IPS-18a (cell line): Measurements from ENCODE around the gene GRK6.

Experiments
- H3K27ac ChIP-seq: one replicate; pipeline ENCODE4 v1.5.1; 2013; ENCODE audit warnings: low read length
- H3K27me3 ChIP-seq: one replicate; pipeline ENCODE4 v1.6.1; 2013; ENCODE audit warnings: mild to moderate bottlenecking, low read length; ENCODE audit not compliant: control insufficient read depth, insufficient read depth
- H3K36me3 ChIP-seq: one replicate; pipeline ENCODE4 v1.6.1; 2013; ENCODE audit warnings: low read depth, low read length; ENCODE audit not compliant: control insufficient read depth
- H3K4me1 ChIP-seq: one replicate; pipeline ENCODE4 v1.6.1; 2013; ENCODE audit warnings: low read depth, low read length; ENCODE audit not compliant: control insufficient read depth
- H3K4me3 ChIP-seq: one replicate; pipeline ENCODE4 v1.5.1; 2013; ENCODE audit warnings: low read length
- H3K9ac ChIP-seq: one replicate; pipeline ENCODE4 v1.6.1; 2013; ENCODE audit warnings: mild to moderate bottlenecking, low read length, moderate library complexity
- H3K9me3 ChIP-seq: one replicate; pipeline ENCODE4 v1.6.1; 2013; ENCODE audit warnings: low read depth, low read length; ENCODE audit not compliant: control insufficient read depth

Gene GRK6

DNA sequence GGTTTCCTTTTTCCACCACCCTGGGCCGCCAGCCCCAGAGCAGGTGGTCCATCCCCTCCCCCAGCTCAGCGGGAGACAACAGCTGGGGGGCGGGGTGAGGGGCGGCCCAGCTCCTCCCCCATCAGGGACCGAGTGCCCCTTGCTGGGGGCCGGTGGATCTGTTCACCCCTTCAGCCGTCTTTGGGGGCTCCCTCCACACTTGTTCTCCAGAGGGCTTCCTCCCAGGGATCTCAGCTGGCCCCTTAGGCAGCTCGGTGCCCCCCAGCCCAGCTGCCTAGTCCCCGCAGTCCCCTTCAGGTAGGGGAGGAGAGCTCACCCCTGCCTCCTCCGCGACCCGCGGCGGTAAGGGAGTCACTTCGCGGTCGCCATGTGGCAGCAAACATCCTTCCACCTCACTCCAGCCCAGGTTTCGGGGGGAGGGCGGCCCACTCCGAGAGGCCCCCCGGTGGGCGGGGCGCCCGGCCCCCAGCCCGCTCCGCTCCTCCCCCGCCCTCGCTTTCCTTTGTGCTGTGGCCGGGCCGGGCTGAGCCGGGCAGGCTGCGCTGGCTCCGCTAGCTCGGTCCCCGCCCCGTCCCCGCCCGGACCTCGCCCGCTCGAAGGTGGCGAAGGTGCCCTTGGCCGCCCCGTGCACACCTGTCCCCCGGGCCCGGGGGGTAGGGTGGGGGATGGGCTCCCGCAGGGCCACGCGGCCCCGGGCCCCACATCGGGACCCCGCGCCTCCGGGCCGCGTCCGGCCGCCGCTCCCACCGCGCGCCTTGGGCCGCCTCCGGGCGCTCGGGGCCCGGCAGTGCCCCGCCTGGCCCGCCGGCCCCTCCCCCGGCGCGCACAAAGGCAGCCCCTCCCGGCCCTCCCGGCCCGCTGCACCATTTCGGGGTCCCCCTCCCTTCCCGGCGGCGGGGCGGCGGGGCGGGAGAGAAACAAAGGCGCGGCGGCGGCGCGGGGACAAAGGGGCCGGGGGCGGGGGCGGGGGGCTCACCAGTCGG, 46.3 kb downstream of the GRK6 start:
- peak overlapping the region; percentile 75 for H3K27ac ChIP-seq
- H3K9me3 ChIP-seq = no peaks in the 10 kb centered on the region
- peaks cover 41% of the 10 kb centered on the region for H3K4me1 ChIP-seq
- H3K27me3 ChIP-seq = no peaks in the 10 kb centered on the region
- H3K9ac ChIP-seq = peak overlapping the region; percentile 91
- peaks cover 27% of the 10 kb centered on the region for H3K36me3 ChIP-seq
- peak overlapping the region; percentile 84 for H3K4me3 ChIP-seq

DNA sequence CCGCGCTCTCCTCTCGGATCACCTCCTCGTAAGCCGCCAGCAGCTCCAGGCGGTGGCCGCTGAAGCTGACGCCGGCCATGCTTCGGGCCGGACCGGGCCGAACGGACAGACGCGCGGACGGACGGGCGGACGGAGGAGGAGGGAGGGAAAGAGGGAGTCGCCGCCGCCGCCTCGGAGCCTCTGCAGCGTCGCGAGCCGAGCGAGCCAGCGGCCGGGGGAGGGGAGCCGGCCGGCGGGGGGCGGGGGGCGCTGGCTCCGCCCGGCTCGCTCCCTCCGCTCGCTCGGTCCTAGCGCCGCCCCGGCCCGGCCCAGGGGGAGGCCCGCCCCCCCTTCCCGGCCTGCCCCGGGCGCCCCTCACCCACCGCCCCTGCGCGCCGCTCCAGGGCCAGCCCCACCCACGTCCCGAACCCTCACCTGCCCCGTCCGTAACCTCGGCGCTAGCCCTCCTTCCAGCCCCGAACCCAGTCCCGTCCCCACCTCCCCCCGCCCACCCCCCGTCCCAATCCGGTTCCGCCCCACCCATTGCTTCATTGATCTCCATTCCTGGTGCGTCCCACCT, 47.0 kb downstream of the GRK6 start, which contains the start of gene DBN1:
Gene DBN1, minus strand, starts transcription at position 192 of the 559 bp plus-strand sequence. Its CDS starts 113 bp downstream, at position 79.
- Histone ChIP-seq H3K4me3 (peak within 1 kb of the TSS; percentile 84), H3K27me3 (no peaks in the 10 kb centered on the region), H3K36me3 (peaks cover 19% of the 10 kb centered on the region), H3K4me1 (peaks cover 41% of the 10 kb centered on the region), H3K9me3 (no peaks in the 10 kb centered on the region), H3K9ac (peak within 1 kb of the TSS; percentile 91), H3K27ac (peak within 1 kb of the TSS; percentile 75)

DNA sequence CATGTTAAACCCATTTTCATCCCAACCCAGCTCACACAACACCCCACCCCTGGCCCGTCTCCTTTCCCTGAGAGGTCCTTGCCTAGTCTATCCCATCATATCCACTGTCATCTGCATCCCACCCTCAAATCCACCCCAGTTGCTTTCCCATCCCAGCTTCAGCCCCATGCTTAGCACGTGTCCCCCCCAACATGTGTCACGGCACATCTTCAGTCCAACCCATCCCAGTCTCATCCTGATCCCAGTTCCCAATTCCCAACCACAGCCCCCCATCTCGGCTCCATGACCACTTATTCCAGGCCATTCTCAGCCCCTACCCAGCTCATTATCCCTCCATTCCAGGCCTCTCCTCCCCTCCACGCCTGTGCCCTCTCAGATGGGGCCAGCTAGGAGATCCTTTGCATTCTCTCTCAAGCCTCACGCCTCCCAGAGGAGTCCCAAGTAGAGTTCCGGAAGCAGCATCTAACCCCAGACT, 47.6 kb downstream of the GRK6 start:
- H3K4me3 ChIP-seq = peak overlapping the region; percentile 4

DNA sequence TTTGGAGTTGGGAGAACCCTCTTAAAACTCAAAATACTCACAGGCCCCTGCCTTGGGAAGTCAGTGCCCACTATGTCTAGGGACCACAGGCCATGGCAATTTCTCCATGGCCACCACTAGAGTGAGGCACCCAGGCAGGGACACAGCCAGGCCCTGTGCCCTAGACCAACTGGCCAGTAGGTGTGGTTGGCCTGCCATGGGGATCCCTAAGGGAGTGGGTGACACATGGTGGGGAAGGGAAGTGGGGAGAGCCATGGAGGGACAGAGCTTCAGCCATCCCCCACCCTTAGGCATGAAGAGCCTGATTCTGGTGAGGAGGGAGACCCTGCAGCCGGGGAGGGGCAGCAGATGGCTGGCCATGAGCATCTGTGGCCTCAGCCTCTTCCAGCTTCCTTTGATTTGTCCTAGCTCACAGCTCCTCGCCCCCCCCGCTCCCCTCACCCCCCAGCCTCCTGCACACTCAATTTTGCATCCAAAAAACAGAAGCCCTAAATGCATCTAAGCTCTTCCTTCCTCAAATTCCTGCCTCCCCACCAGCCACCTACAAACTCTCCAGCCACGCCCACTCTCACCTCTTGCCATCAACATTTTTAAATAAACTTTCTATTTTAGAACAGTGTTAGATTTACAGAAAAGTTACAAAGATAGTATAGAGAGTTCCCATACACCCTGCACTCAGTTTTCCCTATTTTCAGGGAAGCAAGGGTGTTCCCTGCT, 48.5 kb downstream of the GRK6 start:
- Histone ChIP-seq H3K27me3 (no peaks in the 10 kb centered on the region), H3K36me3 (peaks cover 14% of the 10 kb centered on the region), H3K4me3 (no peak overlapping the region), H3K9ac (no peak overlapping the region), H3K27ac (no peak overlapping the region), H3K9me3 (no peaks in the 10 kb centered on the region), H3K4me1 (peaks cover 34% of the 10 kb centered on the region)

More for the DNA sequence above, 47.6 kb downstream of the GRK6 start:
- Histone ChIP-seq H3K27me3 (no peaks in the 10 kb centered on the region), H3K36me3 (peaks cover 14% of the 10 kb centered on the region), H3K9ac (no peak overlapping the region), H3K9me3 (no peaks in the 10 kb centered on the region), H3K4me1 (peaks cover 41% of the 10 kb centered on the region), H3K27ac (no peak overlapping the region)

DNA sequence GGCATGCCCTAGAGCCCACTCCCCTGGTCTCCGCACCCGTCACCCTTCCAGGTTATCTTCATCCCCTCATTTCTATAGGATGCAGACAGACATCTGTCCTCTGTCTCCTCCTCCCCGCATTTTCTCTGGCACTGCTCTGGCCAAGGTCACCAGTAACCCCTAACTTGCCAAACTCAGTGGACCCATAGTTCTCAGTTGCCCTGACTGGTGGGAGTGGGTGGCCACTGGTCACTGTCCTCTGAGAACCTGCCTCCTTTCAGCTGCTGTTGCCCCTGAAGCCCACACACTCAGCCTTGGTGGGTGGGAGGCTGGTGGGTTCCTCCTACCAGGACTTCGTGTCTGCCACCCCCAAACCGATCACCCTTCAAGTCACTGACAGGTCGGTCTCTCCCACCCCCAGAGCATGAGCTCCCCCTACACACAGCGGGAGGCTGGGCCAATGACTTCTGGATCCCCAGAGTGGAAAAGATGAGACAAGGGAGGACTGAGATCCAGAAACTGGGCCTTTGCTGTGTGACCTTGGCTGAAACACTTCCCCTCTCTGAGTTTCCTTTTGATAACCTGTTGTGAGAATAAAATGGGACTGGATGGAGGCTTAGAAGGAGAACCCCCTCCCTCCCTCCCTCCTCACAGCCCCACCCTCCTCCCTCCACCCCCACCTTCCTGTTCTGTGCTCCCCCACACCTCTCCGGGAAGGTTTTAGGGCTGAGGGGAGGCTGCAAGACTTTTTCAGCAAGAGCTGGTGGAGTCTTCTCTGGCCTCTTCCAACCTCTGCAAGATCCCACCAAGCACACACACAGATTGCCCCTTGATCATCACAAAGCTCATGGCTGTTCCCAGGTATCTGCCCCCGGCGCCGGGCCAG, 49.3 kb downstream of the GRK6 start:
- Histone ChIP-seq H3K9me3 (no peaks in the 10 kb centered on the region), H3K4me1 (peaks cover 27% of the 10 kb centered on the region), H3K9ac (no peak overlapping the region), H3K4me3 (no peak overlapping the region), H3K27me3 (no peaks in the 10 kb centered on the region), H3K36me3 (peaks cover 11% of the 10 kb centered on the region), H3K27ac (no peak overlapping the region)

DNA sequence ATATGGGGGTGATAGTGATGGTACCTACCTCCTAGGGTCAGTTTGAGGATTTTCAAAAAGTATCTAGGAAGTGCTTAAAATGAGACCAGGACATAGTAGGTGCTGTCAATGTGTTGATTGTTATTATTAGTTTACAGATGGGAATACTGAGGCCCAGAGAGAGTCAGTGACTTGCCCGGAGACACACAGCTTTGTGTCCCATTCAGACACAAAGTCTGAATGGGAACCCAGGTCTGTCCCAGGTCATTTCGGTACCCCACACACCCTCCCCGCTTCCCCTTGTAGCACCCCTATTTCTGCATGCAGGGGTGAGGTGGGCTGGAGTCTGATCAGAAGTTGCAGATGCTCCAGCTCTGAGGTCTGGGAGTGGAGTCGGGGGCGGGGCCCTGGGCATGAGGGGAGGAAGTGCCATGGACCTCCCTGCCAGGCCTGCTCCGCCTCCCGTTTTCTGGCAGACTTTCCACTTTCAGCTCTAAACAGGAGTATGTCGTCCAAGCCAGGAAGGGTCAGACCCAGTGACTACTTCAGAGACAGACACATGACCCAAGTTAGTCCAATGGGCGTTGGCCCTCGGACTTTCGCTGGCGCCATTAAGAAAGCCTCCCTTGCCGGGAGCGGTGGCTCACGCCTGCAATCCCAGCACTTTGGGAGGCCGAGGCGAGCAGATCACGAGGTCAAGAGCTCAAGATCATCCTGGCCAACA, 50.2 kb downstream of the GRK6 start:
- Histone ChIP-seq H3K27me3 (no peaks in the 10 kb centered on the region), H3K9ac (no peak overlapping the region), H3K4me1 (peaks cover 18% of the 10 kb centered on the region), H3K27ac (no peak overlapping the region), H3K4me3 (no peak overlapping the region), H3K36me3 (peaks cover 5% of the 10 kb centered on the region), H3K9me3 (no peaks in the 10 kb centered on the region)

DNA sequence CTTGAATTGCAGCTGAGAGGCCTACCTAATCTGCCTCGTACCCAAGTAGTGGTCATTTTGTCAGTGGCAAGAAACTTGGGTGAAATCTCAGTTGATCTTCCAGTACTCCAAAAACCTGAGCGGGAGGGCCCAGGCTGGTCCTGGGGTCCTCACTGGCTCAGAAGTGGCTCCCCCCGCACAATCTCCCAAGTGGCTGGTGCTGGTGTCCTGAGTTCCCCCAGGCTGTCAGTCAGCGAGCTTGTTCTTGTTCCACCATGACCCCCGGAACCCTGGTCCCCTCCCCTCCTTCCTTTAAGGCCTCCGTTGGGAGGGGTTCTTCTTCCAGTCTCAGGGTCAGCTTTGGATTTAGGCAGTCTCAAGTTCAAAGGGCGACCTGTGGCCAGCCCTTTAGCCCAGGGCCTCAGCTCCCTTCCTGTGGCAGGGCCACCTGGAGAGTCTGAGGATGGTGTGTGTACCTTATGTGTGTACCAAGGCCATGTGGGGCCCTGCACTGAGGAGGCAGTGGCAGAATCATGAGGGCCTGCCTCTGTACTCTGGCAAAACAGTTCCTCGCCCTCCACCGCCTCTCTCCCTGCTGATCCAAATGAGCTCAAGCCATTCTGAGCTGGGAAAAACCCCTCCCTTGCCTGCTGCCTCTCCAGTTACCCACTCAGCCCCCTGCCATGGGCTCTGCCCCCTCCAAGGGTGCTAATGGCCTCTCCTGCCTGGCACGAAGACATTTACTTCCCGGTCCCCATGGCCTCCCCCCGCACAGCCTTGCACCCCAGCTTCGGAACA, 51.4 kb downstream of the GRK6 start:
- peaks cover 5% of the 10 kb centered on the region for H3K36me3 ChIP-seq
- H3K27me3 ChIP-seq = no peaks in the 10 kb centered on the region
- no peak overlapping the region for H3K9ac ChIP-seq
- H3K27ac ChIP-seq = no peak overlapping the region
- H3K9me3 ChIP-seq = no peaks in the 10 kb centered on the region
- peaks cover 12% of the 10 kb centered on the region for H3K4me1 ChIP-seq
- H3K4me3 ChIP-seq = no peak overlapping the region

DNA sequence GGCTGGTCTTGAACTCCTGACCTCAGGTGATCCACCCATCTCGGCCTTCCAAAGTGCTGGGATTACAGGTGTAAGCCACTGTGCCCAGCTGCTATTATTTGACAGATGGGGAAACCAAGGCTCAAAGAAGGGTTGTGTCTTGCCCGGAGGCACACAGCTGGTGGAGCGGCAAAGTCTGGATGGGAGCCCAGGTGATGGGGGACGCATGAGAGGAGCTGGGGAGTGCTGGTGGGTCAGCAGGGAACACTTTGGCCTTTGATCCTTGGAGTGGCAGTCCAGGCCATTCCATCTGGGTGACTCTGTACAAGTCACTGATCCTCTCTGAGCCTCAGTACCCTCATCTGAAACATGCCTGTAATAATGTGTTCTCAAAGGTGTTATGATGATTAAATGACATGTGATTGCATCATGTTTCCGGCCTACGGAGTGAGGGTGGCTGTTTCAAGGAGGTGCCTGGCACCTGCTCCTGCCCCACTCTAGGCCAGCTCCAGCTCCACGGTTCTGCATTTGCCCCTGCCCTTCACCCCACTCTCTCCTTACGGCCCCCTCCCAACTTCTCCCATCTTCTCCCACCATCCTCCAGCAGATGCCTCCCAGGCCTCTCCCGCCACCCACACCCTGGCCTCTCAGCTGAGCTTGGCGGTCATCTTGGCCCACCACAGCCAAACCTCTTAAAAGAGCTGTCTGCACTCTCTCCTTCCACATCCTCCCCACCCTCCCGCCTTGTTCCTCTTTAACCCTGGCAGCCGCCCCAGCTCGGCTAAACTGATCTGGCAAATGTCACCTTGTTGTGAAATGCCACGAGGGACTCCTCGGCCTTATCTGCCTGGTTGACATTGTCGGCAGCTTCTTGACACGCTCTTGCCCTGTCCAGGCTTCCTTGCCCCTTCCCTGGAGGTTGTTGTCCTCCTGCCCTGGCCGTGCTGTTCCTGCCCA, 52.5 kb downstream of the GRK6 start:
- no peak overlapping the region for H3K27ac ChIP-seq
- no peaks in the 10 kb centered on the region for H3K27me3 ChIP-seq
- no peak overlapping the region for H3K9ac ChIP-seq
- no peaks in the 10 kb centered on the region for H3K9me3 ChIP-seq
- H3K4me3 ChIP-seq = no peak overlapping the region
- H3K36me3 ChIP-seq = peaks cover 12% of the 10 kb centered on the region
- peaks cover 11% of the 10 kb centered on the region for H3K4me1 ChIP-seq

DNA sequence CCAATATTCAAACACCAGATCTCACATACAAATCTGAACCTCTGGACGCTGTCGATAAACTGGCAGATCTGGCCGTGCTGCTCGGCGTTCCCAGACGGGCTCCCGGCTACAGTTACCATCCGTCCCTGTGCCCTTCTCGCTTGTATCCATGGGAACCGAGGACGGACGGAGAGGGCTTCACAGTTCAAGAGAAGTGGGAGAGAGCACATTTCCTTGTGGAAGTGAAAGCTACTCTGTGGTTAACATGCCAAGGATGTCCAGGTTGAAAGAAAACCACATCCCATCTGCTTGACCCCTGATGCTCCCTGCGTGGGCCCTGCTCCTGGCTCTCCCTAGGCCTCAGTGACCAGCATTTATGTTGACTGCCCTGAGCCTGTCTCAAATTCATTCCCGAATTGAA, 53.3 kb downstream of the GRK6 start:
- Histone ChIP-seq H3K4me3 (no peak overlapping the region), H3K27me3 (no peaks in the 10 kb centered on the region), H3K27ac (no peak overlapping the region), H3K9ac (no peak overlapping the region), H3K4me1 (peaks cover 5% of the 10 kb centered on the region), H3K9me3 (no peaks in the 10 kb centered on the region), H3K36me3 (peaks cover 17% of the 10 kb centered on the region)
